Transverse colon (tissue), 4 donors: ENCODE measurements around the gene ATG9B. TPM values are rescaled to one million over a fixed set of nuclear protein-coding genes. Genes with fewer than 3 reads are reported as not detected.
A peak's percentile ranks its signal among the peaks of the same experiment; 100 is the strongest.

ENCODE experiments used
- DNase-seq: peaks from one replicate; pipeline ENCODE4 v3.0.0-alpha.2; 2019
- H3K27ac ChIP-seq, 4 donors: fragments of 200-600 bp; sonication (generic); 2 replicates each; pipeline ENCODE4 v1.5.1; 2016 to 2018; ENCODE audit warnings: inconsistent platforms in 4 of 4
- H3K27me3 ChIP-seq: fragments of 200-600 bp; sonication (generic); 2 replicates; pipeline ENCODE4 v1.5.1; 2017; ENCODE audit warnings: inconsistent platforms
- H3K36me3 ChIP-seq, 4 donors: fragments of 200-600 bp; sonication (generic); 2 replicates each; pipeline ENCODE4 v1.5.1; 2017 to 2019; ENCODE audit warnings: inconsistent platforms in 4 of 4
- H3K4me1 ChIP-seq, 4 donors: fragments of 200-600 bp; sonication (generic); 2 replicates each; pipeline ENCODE4 v1.5.1; 2017 to 2020; ENCODE audit warnings: inconsistent platforms in 4 of 4
- H3K4me3 ChIP-seq, 4 donors: fragments of 200-600 bp; sonication (generic); 1 replicate in 1 of 4; 2 replicates in 3 of 4; pipeline versions ENCODE4 v1.5.1 to v1.6.1; 2017 to 2019; ENCODE audit warnings: inconsistent platforms in 4 of 4
- H3K9me3 ChIP-seq, 2 donors: fragments of 200-600 bp; sonication (generic); 2 replicates each; pipeline ENCODE4 v1.5.1; 2017 to 2019; ENCODE audit warnings: inconsistent platforms in 2 of 2
- CTCF ChIP-seq, 5 experiments: fragments of 200-600 bp in 3 of 5; fragments of 450-650 bp in 2 of 5; sonication (generic) in 3 of 5; IDR thresholded peaks; 1 replicate in 2 of 5; 2 replicates in 3 of 5; pipeline ENCODE4 v1.5.1; 2016 to 2017; ENCODE audit warnings: antibody characterized with exemption in 5 of 5, inconsistent platforms in 3 of 5, mild to moderate bottlenecking in 2 of 5, moderate library complexity in 1 of 5
- EP300 ChIP-seq: sonication (generic); formaldehyde crosslinking; IDR thresholded peaks from one replicate; pipeline ENCODE4 v1.6.1; 2017; ENCODE audit warnings: antibody characterized with exemption, low read depth
- POLR2A ChIP-seq: fragments of 450-650 bp; IDR thresholded peaks from one replicate; pipeline ENCODE4 v1.6.1; 2016; ENCODE audit warnings: antibody characterized with exemption, mild to moderate bottlenecking, moderate library complexity
- POLR2AphosphoS5 ChIP-seq, 3 donors: sonication (generic); formaldehyde crosslinking; IDR thresholded peaks; one replicate each; pipeline ENCODE4 v1.6.1; 2016; ENCODE audit warnings: antibody characterized with exemption in 3 of 3
- WGBS, 2 donors: methylation state at CpG; one replicate each; pipeline ENCODE4 v1.1.5; 2018; ENCODE audit warnings: low coverage in 1 of 2; 5-methylcytosine and 5-hydroxymethylcytosine counted together
- in situ Hi-C, 4 donors: fragments of 200-750 bp; cut with MboI; loops; one replicate each; pipeline versions ENCODE4 v1.15.0 to v1.15.1; 2017; ENCODE audit warnings: low sequenced_read_pairs in 3 of 4, low pct_ligation_motif_present in 1 of 4, low pct_unique_long_range_greater_than_20kb in 1 of 4
- intact Hi-C: fragments of 100-400 bp; cut with DNase I; formaldehyde crosslinking; loops from one replicate; pipeline ENCODE4 v1.15.1; 2023; ENCODE audit warnings: low total_unique reads
- total RNA-seq, 4 donors: library from RNA; depleted of rRNA; stranded (reverse); fragments of >200 nt; gene quantifications; one replicate each; pipeline ENCODE4 v1.1.0, GENCODE V29; 2016

ATG9B gene
- total RNA-seq, 4 donors from 2014 or later = 1.1 TPM; not detected in 3

GRCh38 chr7:150982351-150982750 lies 41.9 kb downstream of the ATG9B start:
- Histone ChIP-seq H3K36me3 (no peaks in the 10 kb centered on the region), H3K4me3 (no peak overlapping the region), H3K27ac (no peak overlapping the region), H3K27me3 (peaks cover 49% of the 10 kb centered on the region), H3K9me3 (no peaks in the 10 kb centered on the region), H3K4me1 (peaks cover 11 to 33% (median 20%) of the 10 kb centered on the region in 4 donors)
- no peak for TF ChIP-seq POLR2AphosphoS5 (IDR thresholded peaks at IDR 0.05)
- no peak for DNase-seq
- WGBS, 2 donors = 30 to 37% methylated on average over 2 to 3 of the region's 3 CpGs
- intact Hi-C loops (no loop called here), in situ Hi-C loops (loop anchor here (10.0 to 25.0 kb wide), 5 partner anchors 88 to 545 kb away; no protein-coding TSS in a partner anchor)

DNA sequence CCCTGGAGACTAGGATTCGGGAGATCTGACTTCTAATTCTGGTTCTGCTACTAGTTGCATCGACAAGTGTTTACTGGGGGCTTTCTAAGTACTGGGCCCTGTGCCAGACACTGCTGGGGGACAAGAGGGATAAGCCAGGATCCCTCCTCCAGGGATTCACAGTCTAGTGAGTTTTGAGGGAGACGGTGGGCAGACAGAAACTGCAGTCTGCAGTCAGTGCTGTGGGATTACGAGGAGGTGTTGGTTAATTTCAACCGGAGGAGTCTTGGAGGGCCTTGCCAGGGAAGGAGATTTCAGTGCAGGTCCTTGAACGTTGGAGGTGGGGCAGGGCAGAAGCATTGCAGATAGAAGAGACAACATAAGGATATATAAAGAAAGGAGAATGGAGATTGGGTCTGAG lies 42.6 kb downstream of the ATG9B start:
- no peak overlapping the region for H3K4me3 ChIP-seq
- H3K27ac ChIP-seq = no peak overlapping the region
- no peaks in the 10 kb centered on the region for H3K36me3 ChIP-seq
- in situ Hi-C loops = loop anchor here (10.0 to 25.0 kb wide), 5 partner anchors 87 to 544 kb away; no protein-coding TSS in a partner anchor
- H3K9me3 ChIP-seq = no peaks in the 10 kb centered on the region
- H3K4me1 ChIP-seq = peaks cover 14 to 38% (median 20%) of the 10 kb centered on the region in 4 donors
- peaks cover 55% of the 10 kb centered on the region for H3K27me3 ChIP-seq
- no peak for DNase-seq
- 63 to 70% methylated on average over 5 to 6 of the region's 6 CpGs for WGBS, 2 donors
- intact Hi-C loops = no loop called here
- TF ChIP-seq POLR2AphosphoS5 (IDR thresholded peaks at IDR 0.05) (no peak), CTCF (IDR thresholded peaks at IDR 0.05) (no peak), POLR2A (no peak), EP300 (no peak)

DNA sequence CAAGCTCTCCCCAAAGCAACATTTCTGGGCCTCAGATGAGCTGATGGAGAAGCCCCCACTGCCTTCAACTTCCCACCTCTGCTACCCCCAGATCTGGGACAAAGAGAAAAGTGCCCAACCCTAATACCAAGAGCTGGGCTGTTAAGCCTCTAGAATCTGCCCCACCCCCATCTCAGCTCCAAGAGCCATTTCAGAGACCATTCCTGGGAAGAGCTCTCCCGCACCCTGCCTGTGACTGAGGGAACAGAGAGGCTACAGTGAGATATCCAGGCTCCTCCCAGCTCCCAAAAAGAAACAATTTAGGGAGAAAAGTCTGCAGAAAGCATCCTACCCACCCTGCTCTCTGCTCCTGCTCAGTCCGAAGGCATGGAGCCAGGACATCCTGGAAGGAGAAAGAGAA lies 43.6 kb downstream of the ATG9B start:
- intact Hi-C loops (no loop called here), in situ Hi-C loops (loop anchor here (10.0 to 25.0 kb wide), 5 partner anchors 86 to 543 kb away; no protein-coding TSS in a partner anchor)
- Histone ChIP-seq H3K36me3 (no peaks in the 10 kb centered on the region), H3K27me3 (peaks cover 60% of the 10 kb centered on the region), H3K9me3 (no peaks in the 10 kb centered on the region), H3K4me1 (peaks cover 21 to 39% (median 26%) of the 10 kb centered on the region in 4 donors), H3K27ac (peak overlapping the region in 2 of 4 donors; percentile 82 to 94), H3K4me3 (no peak overlapping the region)
- WGBS, 2 donors = 52% methylated on average over 2 of the region's 2 CpGs; no CpG with 5 or more reads in 1 of the 2 donors
- no peak for TF ChIP-seq POLR2AphosphoS5 (IDR thresholded peaks at IDR 0.05)
- no peak for TF ChIP-seq CTCF (IDR thresholded peaks at IDR 0.05)
- no peak for TF ChIP-seq POLR2A
- no peak for TF ChIP-seq EP300
- DNase-seq = no peak

GRCh38 chr7:150979713-150980390 lies 44.4 kb downstream of the ATG9B start:
- Histone ChIP-seq H3K9me3 (no peaks in the 10 kb centered on the region), H3K27ac (peak overlapping the region; percentile 73 to 94 (median 84)), H3K4me3 (peak overlapping the region in 1 of 4 donors; percentile 46), H3K4me1 (peaks cover 26 to 48% (median 34%) of the 10 kb centered on the region in 4 donors), H3K36me3 (no peaks in the 10 kb centered on the region), H3K27me3 (peaks cover 58% of the 10 kb centered on the region)
- DNase-seq = no peak
- in situ Hi-C loops (loop anchor here (10.0 to 25.0 kb wide), 5 partner anchors 85 to 543 kb away; no protein-coding TSS in a partner anchor), intact Hi-C loops (no loop called here)
- 23 to 36% methylated on average over 4 to 7 of the region's 7 CpGs for WGBS, 2 donors
- TF ChIP-seq CTCF (IDR thresholded peaks at IDR 0.05) (no peak), POLR2AphosphoS5 (IDR thresholded peaks at IDR 0.05) (no peak), EP300 (no peak), POLR2A (no peak)
